Measurements from ENCODE around the gene TEX22. TPM values are rescaled to one million over a fixed set of nuclear protein-coding genes. Genes with fewer than 3 reads are reported as not detected.

The TEX22 gene
- total and polyA plus RNA-seq, 2 donors (not counting 1 experiment from before 2014, with no cell fraction given), result 0.05 to 0.33 TPM

DNA sequence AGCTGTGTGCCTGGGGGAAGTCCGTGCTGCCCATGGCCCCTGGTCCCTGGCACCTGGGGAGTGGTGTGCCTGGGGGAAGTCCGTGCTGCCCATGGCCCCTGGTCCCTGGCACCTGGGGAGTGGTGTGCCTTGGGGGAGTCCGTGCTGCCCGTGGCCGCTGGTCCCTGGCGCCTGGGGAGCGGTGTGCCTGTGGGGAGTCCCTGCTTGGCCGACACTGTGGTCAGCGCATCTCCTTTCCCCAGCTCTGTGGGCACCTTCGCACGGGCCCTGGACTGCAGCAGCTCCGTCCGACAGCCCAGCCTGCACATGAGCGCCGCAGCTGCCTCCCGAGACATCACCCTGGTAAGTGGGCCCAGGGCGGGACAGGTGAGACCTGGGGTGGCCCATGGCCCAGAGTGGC is 61.8 kb downstream of the TEX22 start:
- DNase-seq (ENCODE audit: low read depth in 2 of 2), result no peak
- H3K79me2 ChIP-seq (ENCODE audit: control insufficient read depth, insufficient read depth, low read length), result no peaks in the 10 kb centered on the region
- no peak overlapping the region for H3K4me3 ChIP-seq (replicated peaks in 1 of 4; ENCODE audit: control extremely low read depth in 1 of 4, insufficient read depth in 1 of 4, low read depth in 3 of 4, low read length in 4 of 4)
- H2AFZ ChIP-seq (ENCODE audit: low read length), result no peak overlapping the region
- TF ChIP-seq EZH2 (IDR thresholded peaks at IDR 0.05; ENCODE audit: low read length, missing control alignments), result no peak
- TF ChIP-seq, protein P1, sequence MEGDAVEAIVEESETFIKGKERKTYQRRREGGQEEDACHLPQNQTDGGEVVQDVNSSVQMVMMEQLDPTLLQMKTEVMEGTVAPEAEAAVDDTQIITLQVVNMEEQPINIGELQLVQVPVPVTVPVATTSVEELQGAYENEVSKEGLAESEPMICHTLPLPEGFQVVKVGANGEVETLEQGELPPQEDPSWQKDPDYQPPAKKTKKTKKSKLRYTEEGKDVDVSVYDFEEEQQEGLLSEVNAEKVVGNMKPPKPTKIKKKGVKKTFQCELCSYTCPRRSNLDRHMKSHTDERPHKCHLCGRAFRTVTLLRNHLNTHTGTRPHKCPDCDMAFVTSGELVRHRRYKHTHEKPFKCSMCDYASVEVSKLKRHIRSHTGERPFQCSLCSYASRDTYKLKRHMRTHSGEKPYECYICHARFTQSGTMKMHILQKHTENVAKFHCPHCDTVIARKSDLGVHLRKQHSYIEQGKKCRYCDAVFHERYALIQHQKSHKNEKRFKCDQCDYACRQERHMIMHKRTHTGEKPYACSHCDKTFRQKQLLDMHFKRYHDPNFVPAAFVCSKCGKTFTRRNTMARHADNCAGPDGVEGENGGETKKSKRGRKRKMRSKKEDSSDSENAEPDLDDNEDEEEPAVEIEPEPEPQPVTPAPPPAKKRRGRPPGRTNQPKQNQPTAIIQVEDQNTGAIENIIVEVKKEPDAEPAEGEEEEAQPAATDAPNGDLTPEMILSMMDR (conservative IDR thresholded peaks at IDR 0.05 in 1 of 2, IDR thresholded peaks at IDR 0.05 in 1 of 2; ENCODE audit: low read depth in 1 of 2, low read length in 2 of 2), result no peak
- no peak overlapping the region for H3K4me2 ChIP-seq (ENCODE audit: extremely low read depth, insufficient read depth, low read length)
- no peaks in the 10 kb centered on the region for H4K20me1 ChIP-seq (ENCODE audit: control insufficient read depth, extremely low read depth, insufficient read depth, low read length)
- no peaks in the 10 kb centered on the region for H3K27me3 ChIP-seq (ENCODE audit: control insufficient read depth, insufficient read depth, low read length)
- peaks cover 30% of the 10 kb centered on the region for H3K36me3 ChIP-seq (ENCODE audit: control insufficient read depth, insufficient read depth, low read length)
- no peaks in the 10 kb centered on the region for H3K9me3 ChIP-seq (ENCODE audit: control insufficient read depth, insufficient read depth, low read depth, low read length)
- peaks cover 1% of the 10 kb centered on the region for H3K4me1 ChIP-seq (ENCODE audit: control insufficient read depth, extremely low read depth, insufficient read depth, low read length)
- no peak overlapping the region for H3K27ac ChIP-seq (ENCODE audit: insufficient read depth, low read length)
- H3K9ac ChIP-seq (ENCODE audit: insufficient read depth, low read length), result no peak overlapping the region

DNA sequence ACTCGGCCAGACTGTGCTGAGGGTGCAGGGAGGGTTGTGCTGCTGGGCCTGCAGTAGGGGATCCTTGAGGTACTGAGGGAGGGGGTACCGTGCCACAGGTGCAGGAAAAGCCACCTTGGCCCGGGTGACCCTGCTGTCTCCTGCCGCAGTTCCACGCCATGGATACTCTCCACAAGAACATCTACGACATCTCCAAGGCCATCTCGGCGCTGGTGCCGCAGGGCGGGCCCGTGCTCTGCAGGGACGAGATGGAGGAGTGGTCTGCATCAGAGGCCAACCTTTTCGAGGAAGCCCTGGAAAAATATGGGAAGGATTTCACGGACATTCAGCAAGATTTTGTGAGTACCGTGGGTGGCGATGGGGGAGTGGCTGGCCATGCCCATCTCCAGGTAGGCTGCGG is 62.3 kb downstream of the TEX22 start:
- H4K20me1 ChIP-seq (ENCODE audit: control insufficient read depth, extremely low read depth, insufficient read depth, low read length), result no peaks in the 10 kb centered on the region
- no peak overlapping the region for H3K9ac ChIP-seq (ENCODE audit: insufficient read depth, low read length)
- H3K27ac ChIP-seq (ENCODE audit: insufficient read depth, low read length), result no peak overlapping the region
- DNase-seq (ENCODE audit: low read depth in 2 of 2), result no peak
- H3K79me2 ChIP-seq (ENCODE audit: control insufficient read depth, insufficient read depth, low read length), result no peaks in the 10 kb centered on the region
- no peak overlapping the region for H2AFZ ChIP-seq (ENCODE audit: low read length)
- no peaks in the 10 kb centered on the region for H3K27me3 ChIP-seq (ENCODE audit: control insufficient read depth, insufficient read depth, low read length)
- H3K4me3 ChIP-seq (replicated peaks in 1 of 4; ENCODE audit: control extremely low read depth in 1 of 4, insufficient read depth in 1 of 4, low read depth in 3 of 4, low read length in 4 of 4), result no peak overlapping the region
- TF ChIP-seq, protein P1 (conservative IDR thresholded peaks at IDR 0.05 in 1 of 2, IDR thresholded peaks at IDR 0.05 in 1 of 2; ENCODE audit: low read depth in 1 of 2, low read length in 2 of 2), result no peak
- no peak for TF ChIP-seq EZH2 (IDR thresholded peaks at IDR 0.05; ENCODE audit: low read length, missing control alignments)
- H3K4me1 ChIP-seq (ENCODE audit: control insufficient read depth, extremely low read depth, insufficient read depth, low read length), result peaks cover 5% of the 10 kb centered on the region
- no peak overlapping the region for H3K4me2 ChIP-seq (ENCODE audit: extremely low read depth, insufficient read depth, low read length)
- H3K36me3 ChIP-seq (ENCODE audit: control insufficient read depth, insufficient read depth, low read length), result peaks cover 29% of the 10 kb centered on the region
- H3K9me3 ChIP-seq (ENCODE audit: control insufficient read depth, insufficient read depth, low read depth, low read length), result no peaks in the 10 kb centered on the region

DNA sequence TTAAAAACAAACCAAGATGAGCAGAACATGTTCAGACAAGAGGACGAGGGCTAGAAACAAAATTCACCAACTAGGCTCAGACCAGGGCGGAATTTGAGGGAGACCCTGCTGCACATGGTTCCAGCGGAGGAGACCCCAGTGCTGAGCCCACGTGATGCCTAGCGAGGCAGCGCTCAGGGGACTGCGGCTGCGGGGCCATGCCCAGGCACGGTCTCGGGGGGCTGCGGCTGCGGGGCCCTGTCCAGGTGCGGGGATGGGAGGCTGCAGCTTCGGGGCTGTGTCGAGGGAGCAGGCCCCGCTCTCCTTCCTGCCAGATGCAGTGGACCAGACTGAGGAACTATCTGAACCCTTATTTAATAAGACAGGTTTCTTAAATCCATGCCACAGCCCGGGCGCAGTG is 63.6 kb downstream of the TEX22 start:
- Histone ChIP-seq H2AFZ (ENCODE audit: low read length) (no peak overlapping the region), H3K4me2 (ENCODE audit: extremely low read depth, insufficient read depth, low read length) (no peak overlapping the region), H3K27ac (ENCODE audit: insufficient read depth, low read length) (no peak overlapping the region), H3K9ac (ENCODE audit: insufficient read depth, low read length) (no peak overlapping the region), H4K20me1 (ENCODE audit: control insufficient read depth, extremely low read depth, insufficient read depth, low read length) (no peaks in the 10 kb centered on the region), H3K9me3 (ENCODE audit: control insufficient read depth, insufficient read depth, low read depth, low read length) (no peaks in the 10 kb centered on the region), H3K79me2 (ENCODE audit: control insufficient read depth, insufficient read depth, low read length) (no peaks in the 10 kb centered on the region), H3K4me3 (replicated peaks in 1 of 4; ENCODE audit: control extremely low read depth in 1 of 4, insufficient read depth in 1 of 4, low read depth in 3 of 4, low read length in 4 of 4) (no peak overlapping the region), H3K36me3 (ENCODE audit: control insufficient read depth, insufficient read depth, low read length) (peaks cover 26% of the 10 kb centered on the region), H3K4me1 (ENCODE audit: control insufficient read depth, extremely low read depth, insufficient read depth, low read length) (peaks cover 7% of the 10 kb centered on the region), H3K27me3 (ENCODE audit: control insufficient read depth, insufficient read depth, low read length) (no peaks in the 10 kb centered on the region)
- TF ChIP-seq, protein P1 (conservative IDR thresholded peaks at IDR 0.05 in 1 of 2, IDR thresholded peaks at IDR 0.05 in 1 of 2; ENCODE audit: low read depth in 1 of 2, low read length in 2 of 2), result no peak
- DNase-seq (ENCODE audit: low read depth in 2 of 2), result no peak

Other genes with a start within 250 kb of the TEX22 start
- gene JAG2, start 229.8 kb upstream of the TEX22 start, total RNA-seq, result 1.8 TPM in 2 replicates
- gene JAG2, start 229.8 kb upstream of the TEX22 start, polyA plus RNA-seq, result 0.23 and 0.51 TPM in 2 replicates
- 13.9 and 14.2 TPM in 2 replicates for gene NUDT14, start 217.2 kb upstream of the TEX22 start, total RNA-seq
- 6.1 and 6.7 TPM in 2 replicates for gene NUDT14, start 217.2 kb upstream of the TEX22 start, polyA plus RNA-seq
- 39.5 and 49.9 TPM in 2 replicates for gene BTBD6, start 150.0 kb upstream of the TEX22 start, total RNA-seq
- gene BTBD6, start 150.0 kb upstream of the TEX22 start, polyA plus RNA-seq, result 31.9 and 44.9 TPM in 2 replicates
- 26.5 and 33.4 TPM in 2 replicates for gene BRF1, start 97.5 kb upstream of the TEX22 start, total RNA-seq
- 7.4 and 8.4 TPM in 2 replicates for gene BRF1, start 97.5 kb upstream of the TEX22 start, polyA plus RNA-seq
- 36.2 and 52.5 TPM in 2 replicates for gene PACS2, start 83.8 kb upstream of the TEX22 start, total RNA-seq
- 20.3 and 23.2 TPM in 2 replicates for gene PACS2, start 83.8 kb upstream of the TEX22 start, polyA plus RNA-seq
- 27.2 and 29.7 TPM in 2 replicates for gene MTA1, start 21.3 kb downstream of the TEX22 start, total RNA-seq
- gene MTA1, start 21.3 kb downstream of the TEX22 start, polyA plus RNA-seq, result 28.6 and 35.4 TPM in 2 replicates
- 37.5 and 68.5 TPM in 2 replicates for gene CRIP2, start 76.3 kb downstream of the TEX22 start, total RNA-seq
- gene CRIP2, start 76.3 kb downstream of the TEX22 start, polyA plus RNA-seq, result 58.9 and 59.8 TPM in 2 replicates
- gene CRIP1, start 88.3 kb downstream of the TEX22 start, total RNA-seq, result 1.3 and 3.0 TPM in 2 replicates
- 2.5 and 5.2 TPM in 2 replicates for gene CRIP1, start 88.3 kb downstream of the TEX22 start, polyA plus RNA-seq
- 1.0 and 2.5 TPM in 2 replicates for gene TEDC1, start 92.7 kb downstream of the TEX22 start, total RNA-seq
- gene TEDC1, start 92.7 kb downstream of the TEX22 start, polyA plus RNA-seq, result 0.69 and 2.1 TPM in 2 replicates
- 5.1 and 8.0 TPM in 2 replicates for gene TMEM121, start 128.0 kb downstream of the TEX22 start, total RNA-seq
- gene TMEM121, start 128.0 kb downstream of the TEX22 start, polyA plus RNA-seq, result 0.30 and 0.45 TPM in 2 replicates

Data from fibroblast of lung (primary cell).